Activated naive CD8-positive, alpha-beta T cell treated with anti-CD3 and anti-CD28 coated beads for 36 hours (primary cell): ENCODE measurements around the gene CCDC63. TPM values are rescaled to one million over a fixed set of nuclear protein-coding genes. Genes with fewer than 3 reads are reported as not detected.
"Not testable (repeated sequence)": the region's sequence is repeated elsewhere in the genome, so short reads cannot be mapped to it uniquely, and the experiment has no call there.

Experiments
- DNase-seq: peaks from one replicate; pipeline ENCODE4 v3.0.0; 2021
- H3K27ac Mint-ChIP-seq: one replicate; pipeline ENCODE4 v1.8.0; 2022; ENCODE audit warnings: mild to moderate bottlenecking, moderate library complexity, mixed read lengths
- H3K27me3 Mint-ChIP-seq: one replicate; pipeline ENCODE4 v1.8.0; 2022; ENCODE audit warnings: mild to moderate bottlenecking, mixed read lengths
- H3K36me3 Mint-ChIP-seq: one replicate; pipeline ENCODE4 v1.8.0; 2021; ENCODE audit warnings: mild to moderate bottlenecking, mixed read lengths
- H3K4me1 Mint-ChIP-seq: one replicate; pipeline ENCODE4 v1.8.0; 2021; ENCODE audit warnings: mixed read lengths
- H3K4me3 Mint-ChIP-seq: one replicate; pipeline ENCODE4 v1.8.0; 2022; ENCODE audit warnings: mild to moderate bottlenecking, moderate library complexity, mixed read lengths
- H3K9me3 Mint-ChIP-seq: one replicate; pipeline ENCODE4 v1.8.0; 2022; ENCODE audit warnings: mixed read lengths
- total RNA-seq, 2 experiments: library from RNA; stranded (reverse); gene quantifications; one replicate each; pipeline ENCODE4 v1.2.3, GENCODE V29; 2021

Gene CCDC63
- total RNA-seq, 2 experiments from 2014 or later, result not detected

GRCh38 chr12:110856542-110856941 is 9.8 kb downstream of the CCDC63 start:
- no peak overlapping the region for H3K27ac Mint-ChIP-seq
- DNase-seq, result no peak
- no peaks in the 10 kb centered on the region for H3K9me3 Mint-ChIP-seq
- H3K4me3 Mint-ChIP-seq, result no peak overlapping the region
- H3K27me3 Mint-ChIP-seq, result peaks cover 11% of the 10 kb centered on the region
- peaks cover 1% of the 10 kb centered on the region for H3K4me1 Mint-ChIP-seq
- H3K36me3 Mint-ChIP-seq, result no peaks in the 10 kb centered on the region

- no peak overlapping the region for H3K27ac Mint-ChIP-seq
- H3K4me3 Mint-ChIP-seq, result no peak overlapping the region
- H3K27me3 Mint-ChIP-seq, result peaks cover 7% of the 10 kb centered on the region
- no peaks in the 10 kb centered on the region for H3K36me3 Mint-ChIP-seq
- H3K4me1 Mint-ChIP-seq, result peaks cover 1% of the 10 kb centered on the region
- no peak for DNase-seq
- H3K9me3 Mint-ChIP-seq, result no peaks in the 10 kb centered on the region
These were observed 10.7 kb downstream of the CCDC63 start for GRCh38 chr12:110857528-110857927.

GRCh38 chr12:110857954-110858353 is 11.2 kb downstream of the CCDC63 start:
- H3K36me3 Mint-ChIP-seq, H3K4me3 Mint-ChIP-seq, H3K9me3 Mint-ChIP-seq, DNase-seq, H3K27ac Mint-ChIP-seq, H3K4me1 Mint-ChIP-seq, H3K27me3 Mint-ChIP-seq: not testable (repeated sequence)

GRCh38 chr12:110858848-110859247 is 12.1 kb downstream of the CCDC63 start:
- Mint-ChIP-seq H3K27ac (no peak overlapping the region), H3K4me1 (peaks cover 1% of the 10 kb centered on the region), H3K4me3 (no peak overlapping the region), H3K27me3 (no peaks in the 10 kb centered on the region), H3K36me3 (no peaks in the 10 kb centered on the region), H3K9me3 (no peaks in the 10 kb centered on the region)
- DNase-seq, result no peak

DNA sequence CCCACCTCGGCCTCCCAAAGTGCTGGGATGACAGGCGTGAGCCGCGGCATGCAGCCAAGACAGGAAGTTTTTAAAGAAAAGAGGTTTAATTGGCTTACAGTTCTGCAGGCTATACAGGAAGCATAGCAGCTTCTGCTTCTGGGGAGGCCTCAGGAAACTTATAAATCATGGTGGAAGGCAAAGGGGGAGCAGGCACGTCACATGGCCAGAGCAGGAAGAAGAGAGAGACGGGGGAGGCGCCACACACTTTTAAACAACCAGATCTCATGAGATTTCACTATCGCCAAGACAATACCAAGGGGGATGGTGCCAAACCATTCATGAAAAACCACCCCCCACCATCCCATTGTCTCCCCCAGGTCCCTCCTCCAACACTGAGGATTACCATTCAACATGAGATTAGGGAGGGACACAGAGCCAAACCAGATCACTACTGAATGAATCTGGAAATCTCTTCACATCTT is 14.1 kb downstream of the CCDC63 start:
- DNase-seq, result no peak
- H3K9me3 Mint-ChIP-seq, result no peaks in the 10 kb centered on the region
- H3K4me1 Mint-ChIP-seq, result peaks cover 1% of the 10 kb centered on the region
- no peak overlapping the region for H3K4me3 Mint-ChIP-seq
- H3K36me3 Mint-ChIP-seq, result no peaks in the 10 kb centered on the region
- no peaks in the 10 kb centered on the region for H3K27me3 Mint-ChIP-seq
- no peak overlapping the region for H3K27ac Mint-ChIP-seq

- peaks cover 1% of the 10 kb centered on the region for H3K4me1 Mint-ChIP-seq
- no peaks in the 10 kb centered on the region for H3K36me3 Mint-ChIP-seq
- no peak overlapping the region for H3K4me3 Mint-ChIP-seq
- H3K9me3 Mint-ChIP-seq, result no peaks in the 10 kb centered on the region
- DNase-seq, result no peak
- no peak overlapping the region for H3K27ac Mint-ChIP-seq
- no peaks in the 10 kb centered on the region for H3K27me3 Mint-ChIP-seq
These were observed 14.9 kb downstream of the CCDC63 start for GRCh38 chr12:110861729-110862128.

- Mint-ChIP-seq H3K27me3 (no peaks in the 10 kb centered on the region), H3K36me3 (no peaks in the 10 kb centered on the region), H3K4me1 (peaks cover 1% of the 10 kb centered on the region), H3K4me3 (no peak overlapping the region), H3K27ac (no peak overlapping the region), H3K9me3 (no peaks in the 10 kb centered on the region)
- no peak for DNase-seq
These were observed 15.5 kb downstream of the CCDC63 start for GRCh38 chr12:110862329-110862728.

DNA sequence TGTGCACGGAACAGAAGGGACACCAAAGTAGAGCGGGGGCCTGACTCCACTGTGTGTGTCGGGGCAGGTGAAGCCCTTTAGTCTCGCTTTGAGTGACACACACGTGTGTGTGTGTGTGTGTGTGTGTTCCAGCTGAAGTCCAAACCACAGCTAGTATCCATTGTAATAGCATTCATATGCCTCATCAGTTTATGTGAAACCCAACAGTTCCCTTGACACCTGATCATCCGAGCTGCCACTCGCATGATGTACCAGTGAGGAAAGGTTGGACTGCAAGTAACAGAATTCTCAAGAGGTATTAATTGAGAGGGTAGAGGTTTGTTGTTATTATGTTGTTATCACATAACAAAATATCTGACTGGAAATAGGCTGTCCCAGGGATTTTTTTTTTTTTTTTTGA is 16.4 kb downstream of the CCDC63 start:
- Mint-ChIP-seq H3K27ac (no peak overlapping the region), H3K4me3 (no peak overlapping the region), H3K4me1 (peaks cover 1% of the 10 kb centered on the region), H3K9me3 (no peaks in the 10 kb centered on the region), H3K27me3 (no peaks in the 10 kb centered on the region), H3K36me3 (no peaks in the 10 kb centered on the region)
- DNase-seq, result no peak

- no peak overlapping the region for H3K27ac Mint-ChIP-seq
- DNase-seq, result no peak
- H3K4me3 Mint-ChIP-seq, result no peak overlapping the region
- H3K36me3 Mint-ChIP-seq, result no peaks in the 10 kb centered on the region
- H3K4me1 Mint-ChIP-seq, result no peaks in the 10 kb centered on the region
- H3K27me3 Mint-ChIP-seq, result no peaks in the 10 kb centered on the region
- no peaks in the 10 kb centered on the region for H3K9me3 Mint-ChIP-seq
These were observed 18.7 kb downstream of the CCDC63 start for GRCh38 chr12:110865521-110865920.

- no peak overlapping the region for H3K27ac Mint-ChIP-seq
- no peak for DNase-seq
- H3K27me3 Mint-ChIP-seq, result no peaks in the 10 kb centered on the region
- H3K4me1 Mint-ChIP-seq, result no peaks in the 10 kb centered on the region
- H3K36me3 Mint-ChIP-seq, result no peaks in the 10 kb centered on the region
- no peaks in the 10 kb centered on the region for H3K9me3 Mint-ChIP-seq
- H3K4me3 Mint-ChIP-seq, result no peak overlapping the region
These were observed 22.2 kb downstream of the CCDC63 start for GRCh38 chr12:110869026-110869425.

- no peak for DNase-seq
- H3K9me3 Mint-ChIP-seq, result no peaks in the 10 kb centered on the region
- no peaks in the 10 kb centered on the region for H3K4me1 Mint-ChIP-seq
- H3K27me3 Mint-ChIP-seq, result no peaks in the 10 kb centered on the region
- no peak overlapping the region for H3K27ac Mint-ChIP-seq
- no peaks in the 10 kb centered on the region for H3K36me3 Mint-ChIP-seq
- no peak overlapping the region for H3K4me3 Mint-ChIP-seq
These were observed 23.0 kb downstream of the CCDC63 start for GRCh38 chr12:110869803-110870202.

GRCh38 chr12:110872100-110872499 is 25.3 kb downstream of the CCDC63 start:
- Mint-ChIP-seq H3K27me3 (no peaks in the 10 kb centered on the region), H3K36me3 (no peaks in the 10 kb centered on the region), H3K9me3 (no peaks in the 10 kb centered on the region), H3K4me1 (no peaks in the 10 kb centered on the region), H3K4me3 (no peak overlapping the region), H3K27ac (no peak overlapping the region)
- no peak for DNase-seq

GRCh38 chr12:110874351-110874750 is 27.6 kb downstream of the CCDC63 start:
- Mint-ChIP-seq H3K36me3 (no peaks in the 10 kb centered on the region), H3K4me3 (no peak overlapping the region), H3K4me1 (no peaks in the 10 kb centered on the region), H3K27ac (no peak overlapping the region), H3K27me3 (peaks cover 4% of the 10 kb centered on the region), H3K9me3 (no peaks in the 10 kb centered on the region)
- no peak for DNase-seq

- no peak for DNase-seq
- H3K4me1 Mint-ChIP-seq, result no peaks in the 10 kb centered on the region
- H3K4me3 Mint-ChIP-seq, result no peak overlapping the region
These were observed 28.0 kb downstream of the CCDC63 start for GRCh38 chr12:110874781-110875180.

GRCh38 chr12:110880651-110881050 is 33.9 kb downstream of the CCDC63 start:
- Mint-ChIP-seq H3K27ac (no peak overlapping the region), H3K27me3 (peaks cover 4% of the 10 kb centered on the region), H3K4me3 (no peak overlapping the region), H3K4me1 (no peaks in the 10 kb centered on the region), H3K36me3 (no peaks in the 10 kb centered on the region), H3K9me3 (no peaks in the 10 kb centered on the region)
- DNase-seq, result no peak

More at GRCh38 chr12:110874781-110875180, 28.0 kb downstream of the CCDC63 start:
- H3K36me3 Mint-ChIP-seq, result no peaks in the 10 kb centered on the region
- H3K9me3 Mint-ChIP-seq, result no peaks in the 10 kb centered on the region
- peaks cover 4% of the 10 kb centered on the region for H3K27me3 Mint-ChIP-seq
- H3K27ac Mint-ChIP-seq, result no peak overlapping the region

- peaks cover 4% of the 10 kb centered on the region for H3K4me1 Mint-ChIP-seq
- H3K27ac Mint-ChIP-seq, result no peak overlapping the region
- H3K4me3 Mint-ChIP-seq, result no peak overlapping the region
- H3K9me3 Mint-ChIP-seq, result no peaks in the 10 kb centered on the region
- DNase-seq, result no peak
- H3K36me3 Mint-ChIP-seq, result no peaks in the 10 kb centered on the region
- no peaks in the 10 kb centered on the region for H3K27me3 Mint-ChIP-seq
These were observed 36.5 kb downstream of the CCDC63 start for GRCh38 chr12:110883251-110883650.
